ENCODE data around the gene SEL1L. TPM values are rescaled to one million over a fixed set of nuclear protein-coding genes. Genes with fewer than 3 reads are reported as not detected.

SEL1L gene
- total and polyA plus RNA-seq, 2 of the 13 experiments (the other 11 are each of a cell fraction or from before 2014, with no cell fraction given) = 15.3 to 61.0 TPM

DNA sequence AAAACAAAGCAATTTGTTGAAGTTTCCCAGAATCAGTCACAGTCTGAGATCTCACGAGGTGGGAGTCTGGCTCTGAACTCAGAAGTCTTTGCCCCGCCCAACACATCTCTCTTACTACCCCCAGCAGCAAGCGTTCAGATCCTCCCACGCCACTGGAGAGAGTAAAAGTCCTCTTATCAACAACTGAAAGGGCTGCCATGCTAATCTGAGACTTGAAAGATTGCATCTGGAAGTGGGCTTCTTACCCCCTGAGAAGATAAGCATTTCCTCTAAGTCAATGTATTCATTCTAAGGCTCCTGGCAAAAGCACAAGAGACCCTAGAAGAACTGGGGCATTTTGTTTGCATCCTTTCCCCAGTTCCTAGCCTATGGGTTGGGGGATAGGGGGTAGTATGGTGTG lies 99.4 kb downstream of the SEL1L start:
- no peak overlapping the region for H3K4me2 ChIP-seq (ENCODE audit: low read depth, low read length)
- FAIRE-seq = no peak
- intact Hi-C loops (cut with micrococcal nuclease; ENCODE audit: unreplicated experiment) (no loop called here), in situ Hi-C loops (cut with HindIII; ENCODE audit: extremely low pct_ligation_motif_present, low pct_unique_long_range_greater_than_20kb) (no loop called here)
- H3K36me3 ChIP-seq (replicated peaks in 1 of 2; ENCODE audit: control insufficient read depth in 1 of 2, insufficient read depth in 2 of 2, low read length in 2 of 2) = no peaks in the 10 kb centered on the region
- ATAC-seq = no peak
- ChIA-PET POLR2A (no interaction called here), CTCF (ENCODE audit: low intra/inter-chr PET ratio, low total read pairs) (no interaction called here)
- TF ChIP-seq SIN3B (IDR thresholded peaks at IDR 0.05; ENCODE audit: low read length) (no peak), ZNF563 (CRISPR knock-in tag; IDR thresholded peaks at IDR 0.05) (no peak), ZIK1 (CRISPR knock-in tag; IDR thresholded peaks at IDR 0.05; ENCODE audit: borderline replicate concordance, low read depth) (no peak), ELF3 (CRISPR knock-in tag; IDR thresholded peaks at IDR 0.05) (no peak), ZNF766 (CRISPR knock-in tag; IDR thresholded peaks at IDR 0.05; ENCODE audit: borderline replicate concordance) (no peak)
- TF ChIP-seq, protein P1, sequence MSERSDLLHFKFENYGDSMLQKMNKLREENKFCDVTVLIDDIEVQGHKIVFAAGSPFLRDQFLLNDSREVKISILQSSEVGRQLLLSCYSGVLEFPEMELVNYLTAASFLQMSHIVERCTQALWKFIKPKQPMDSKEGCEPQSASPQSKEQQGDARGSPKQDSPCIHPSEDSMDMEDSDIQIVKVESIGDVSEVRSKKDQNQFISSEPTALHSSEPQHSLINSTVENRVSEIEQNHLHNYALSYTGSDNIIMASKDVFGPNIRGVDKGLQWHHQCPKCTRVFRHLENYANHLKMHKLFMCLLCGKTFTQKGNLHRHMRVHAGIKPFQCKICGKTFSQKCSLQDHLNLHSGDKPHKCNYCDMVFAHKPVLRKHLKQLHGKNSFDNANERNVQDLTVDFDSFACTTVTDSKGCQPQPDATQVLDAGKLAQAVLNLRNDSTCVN (CRISPR knock-in tag; IDR thresholded peaks at IDR 0.05; ENCODE audit: borderline replicate concordance) = no peak
- no peak overlapping the region for H3K9ac ChIP-seq (ENCODE audit: insufficient read depth, low read depth, low read length)
- no peak overlapping the region for H3K27ac ChIP-seq (ENCODE audit: extremely low read length, insufficient read depth, low read length)
- no TSS peak for BruUV-seq (replicated peaks)
- peaks cover 22% of the 10 kb centered on the region for H3K4me1 ChIP-seq (ENCODE audit: insufficient read depth, low read length)
- no peak for DNase-seq (ENCODE audit: low spot score)
- no peak overlapping the region for H2AFZ ChIP-seq (ENCODE audit: low read length)
- no peaks in the 10 kb centered on the region for H3K79me2 ChIP-seq (ENCODE audit: insufficient read depth, low read length)
- H3K9me3 ChIP-seq (ENCODE audit: low read length) = no peaks in the 10 kb centered on the region
- H4K20me1 ChIP-seq (ENCODE audit: insufficient read depth, low read length) = no peaks in the 10 kb centered on the region
- WGBS (ENCODE audit: low lambda C conversion rate) = 92% methylated on average over 4 of the region's 4 CpGs
- no peak overlapping the region for H3K4me3 ChIP-seq (replicated peaks in 1 of 3; ENCODE audit: insufficient read depth in 1 of 3, low read depth in 2 of 3, low read length in 3 of 3)
- H3K27me3 ChIP-seq (ENCODE audit: control insufficient read depth in 1 of 2, insufficient read depth in 2 of 2, low read length in 2 of 2) = no peaks in the 10 kb centered on the region; a peak in 1 of 5 replicates

DNA sequence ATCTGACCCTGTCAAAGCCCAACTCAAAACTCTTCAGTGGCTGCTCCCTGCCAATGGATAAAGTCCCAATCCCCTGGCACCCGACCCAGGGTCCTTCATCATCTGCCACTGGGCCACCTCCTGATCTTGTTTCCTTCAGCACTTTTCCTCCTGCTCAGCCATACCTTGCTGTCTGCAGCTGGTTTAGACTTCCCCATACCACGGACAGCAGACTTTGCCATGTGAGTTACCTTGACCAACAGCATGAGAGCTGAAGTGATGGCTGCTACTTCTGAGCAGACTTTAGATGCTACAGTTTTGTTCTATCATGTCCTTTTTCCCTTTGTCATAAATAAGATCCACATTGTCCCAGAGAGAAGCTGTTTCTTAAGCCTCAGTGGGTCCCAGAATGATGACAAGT lies 100.3 kb downstream of the SEL1L start:
- no peak overlapping the region for H3K9ac ChIP-seq (ENCODE audit: insufficient read depth, low read depth, low read length)
- ATAC-seq (no peak), DNase-seq (ENCODE audit: low spot score) (no peak), FAIRE-seq (no peak)
- WGBS (ENCODE audit: low lambda C conversion rate) = 81% methylated on average over 2 of the region's 2 CpGs
- no peak overlapping the region for H3K4me3 ChIP-seq (replicated peaks in 1 of 3; ENCODE audit: insufficient read depth in 1 of 3, low read depth in 2 of 3, low read length in 3 of 3)
- no peaks in the 10 kb centered on the region for H3K9me3 ChIP-seq (ENCODE audit: low read length)
- no TSS peak for BruUV-seq (replicated peaks)
- no peak overlapping the region for H2AFZ ChIP-seq (ENCODE audit: low read length)
- in situ Hi-C loops (cut with HindIII; ENCODE audit: extremely low pct_ligation_motif_present, low pct_unique_long_range_greater_than_20kb) = no loop called here
- CTCF ChIA-PET (ENCODE audit: low intra/inter-chr PET ratio, low total read pairs) = no interaction called here
- peak; percentile 88 for TF ChIP-seq MIER2 (CRISPR knock-in tag; IDR thresholded peaks at IDR 0.05)
- no peak for TF ChIP-seq KMT2A (CRISPR knock-in tag; IDR thresholded peaks at IDR 0.05)
- TF ChIP-seq, protein P2, sequence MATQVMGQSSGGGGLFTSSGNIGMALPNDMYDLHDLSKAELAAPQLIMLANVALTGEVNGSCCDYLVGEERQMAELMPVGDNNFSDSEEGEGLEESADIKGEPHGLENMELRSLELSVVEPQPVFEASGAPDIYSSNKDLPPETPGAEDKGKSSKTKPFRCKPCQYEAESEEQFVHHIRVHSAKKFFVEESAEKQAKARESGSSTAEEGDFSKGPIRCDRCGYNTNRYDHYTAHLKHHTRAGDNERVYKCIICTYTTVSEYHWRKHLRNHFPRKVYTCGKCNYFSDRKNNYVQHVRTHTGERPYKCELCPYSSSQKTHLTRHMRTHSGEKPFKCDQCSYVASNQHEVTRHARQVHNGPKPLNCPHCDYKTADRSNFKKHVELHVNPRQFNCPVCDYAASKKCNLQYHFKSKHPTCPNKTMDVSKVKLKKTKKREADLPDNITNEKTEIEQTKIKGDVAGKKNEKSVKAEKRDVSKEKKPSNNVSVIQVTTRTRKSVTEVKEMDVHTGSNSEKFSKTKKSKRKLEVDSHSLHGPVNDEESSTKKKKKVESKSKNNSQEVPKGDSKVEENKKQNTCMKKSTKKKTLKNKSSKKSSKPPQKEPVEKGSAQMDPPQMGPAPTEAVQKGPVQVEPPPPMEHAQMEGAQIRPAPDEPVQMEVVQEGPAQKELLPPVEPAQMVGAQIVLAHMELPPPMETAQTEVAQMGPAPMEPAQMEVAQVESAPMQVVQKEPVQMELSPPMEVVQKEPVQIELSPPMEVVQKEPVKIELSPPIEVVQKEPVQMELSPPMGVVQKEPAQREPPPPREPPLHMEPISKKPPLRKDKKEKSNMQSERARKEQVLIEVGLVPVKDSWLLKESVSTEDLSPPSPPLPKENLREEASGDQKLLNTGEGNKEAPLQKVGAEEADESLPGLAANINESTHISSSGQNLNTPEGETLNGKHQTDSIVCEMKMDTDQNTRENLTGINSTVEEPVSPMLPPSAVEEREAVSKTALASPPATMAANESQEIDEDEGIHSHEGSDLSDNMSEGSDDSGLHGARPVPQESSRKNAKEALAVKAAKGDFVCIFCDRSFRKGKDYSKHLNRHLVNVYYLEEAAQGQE (IDR thresholded peaks at IDR 0.05; ENCODE audit: borderline replicate concordance in 1 of 2, low read depth in 1 of 2, low read length in 2 of 2) = peak; percentile 30 to 89
- no peak for TF ChIP-seq ZFP41 (CRISPR knock-in tag; IDR thresholded peaks at IDR 0.05; ENCODE audit: borderline replicate concordance)
- no peaks in the 10 kb centered on the region for H3K79me2 ChIP-seq (ENCODE audit: insufficient read depth, low read length)
- POLR2A ChIA-PET = no interaction called here
- no peaks in the 10 kb centered on the region; a peak in 1 of 5 replicates for H3K27me3 ChIP-seq (ENCODE audit: control insufficient read depth in 1 of 2, insufficient read depth in 2 of 2, low read length in 2 of 2)
- no peak overlapping the region for H3K4me2 ChIP-seq (ENCODE audit: low read depth, low read length)
- intact Hi-C loops (cut with micrococcal nuclease; ENCODE audit: unreplicated experiment) = no loop called here
- H3K27ac ChIP-seq (ENCODE audit: extremely low read length, insufficient read depth, low read length) = no peak overlapping the region
- no peaks in the 10 kb centered on the region for H3K36me3 ChIP-seq (replicated peaks in 1 of 2; ENCODE audit: control insufficient read depth in 1 of 2, insufficient read depth in 2 of 2, low read length in 2 of 2)
- H4K20me1 ChIP-seq (ENCODE audit: insufficient read depth, low read length) = no peaks in the 10 kb centered on the region
- H3K4me1 ChIP-seq (ENCODE audit: insufficient read depth, low read length) = peaks cover 22% of the 10 kb centered on the region
